Natural killer cell (primary cell): ENCODE measurements around the gene SP110. TPM values are rescaled to one million over a fixed set of nuclear protein-coding genes. Genes with fewer than 3 reads are reported as not detected.

Experiments used
- ATAC-seq, 3 donors: fragments of 150-1000 bp in 2 of 3; fragments of 200-7000 bp in 1 of 3; cut with Tn5 transposase; 1 replicate in 1 of 3; 2 replicates in 2 of 3; pipeline ENCODE4 v1.10.0; 2021; ENCODE audit warnings: mild to moderate bottlenecking in 2 of 3, moderate library complexity in 2 of 3
- DNase-seq, 2 donors: peaks; one replicate each; pipeline versions ENCODE4 v3.0.0 to v3.0.0-alpha.2; 2013 to 2021; ENCODE audit warnings: mixed read lengths in 1 of 2
- H3K27ac ChIP-seq: one replicate; pipeline ENCODE4 v1.5.1; 2013; ENCODE audit warnings: mild to moderate bottlenecking, low read length
- H3K27me3 ChIP-seq: one replicate; pipeline ENCODE4 v1.6.1; 2013; ENCODE audit warnings: low read length; ENCODE audit not compliant: control insufficient read depth, insufficient read depth
- H3K36me3 ChIP-seq: one replicate; pipeline ENCODE4 v1.6.1; 2013; ENCODE audit warnings: low read length; ENCODE audit not compliant: control insufficient read depth, insufficient read depth
- H3K4me1 ChIP-seq: one replicate; pipeline ENCODE4 v1.6.1; 2013; ENCODE audit warnings: low read length; ENCODE audit not compliant: control insufficient read depth, insufficient read depth
- H3K4me3 ChIP-seq: one replicate; pipeline ENCODE4 v1.5.1; 2013; ENCODE audit warnings: low read length
- H3K9me3 ChIP-seq: one replicate; pipeline ENCODE4 v1.6.1; 2013; ENCODE audit warnings: low read length; ENCODE audit not compliant: control insufficient read depth, insufficient read depth
- H3K27ac Mint-ChIP-seq, 2 donors: one replicate each; pipeline ENCODE4 v1.8.0; 2022; ENCODE audit warnings: mild to moderate bottlenecking in 2 of 2, mixed read lengths in 2 of 2, moderate library complexity in 1 of 2
- H3K27me3 Mint-ChIP-seq, 2 donors: one replicate each; pipeline ENCODE4 v1.8.0; 2022; ENCODE audit warnings: low read depth in 2 of 2, mixed read lengths in 2 of 2
- H3K36me3 Mint-ChIP-seq: one replicate; pipeline ENCODE4 v1.8.0; 2022; ENCODE audit warnings: mixed read lengths
- H3K4me1 Mint-ChIP-seq, 2 donors: one replicate each; pipeline ENCODE4 v1.8.0; 2022; ENCODE audit warnings: mixed read lengths in 2 of 2
- H3K4me3 Mint-ChIP-seq: one replicate; pipeline ENCODE4 v1.8.0; 2022; ENCODE audit warnings: mild to moderate bottlenecking, moderate library complexity, mixed read lengths
- H3K9me3 Mint-ChIP-seq, 2 donors: one replicate each; pipeline ENCODE4 v1.8.0; 2022; ENCODE audit warnings: mixed read lengths in 2 of 2
- CTCF ChIP-seq: fragments of 200-600 bp; IDR thresholded peaks from one replicate; pipeline ENCODE4 v1.8.0; 2022; ENCODE audit warnings: antibody characterized with exemption
- WGBS: methylation state at CpG from one replicate; pipeline ENCODE4 v1.1.7; 2013; ENCODE audit warnings: missing lambda C conversion rate; ENCODE audit not compliant: insufficient coverage; 5-methylcytosine and 5-hydroxymethylcytosine counted together
- intact Hi-C: fragments of 100-400 bp; cut with micrococcal nuclease; formaldehyde crosslinking; loops from one replicate; pipeline ENCODE4 v1.14.2; 2022
- total RNA-seq, 4 donors: library from RNA; stranded (reverse); fragments of 120-200 nt in 1 of 4; gene quantifications; one replicate each; pipeline versions ENCODE4 v1.2.3 to v1.2.4, GENCODE V29; 2013 to 2022

The SP110 gene
- total RNA-seq, 3 donors from 2014 or later (not counting 1 experiment from before 2014, with no cell fraction given), result 92.7 to 132 (median 97.9) TPM

GRCh38 chr2:230172852-230173251 is 46.9 kb downstream of the SP110 start:
- no peak for DNase-seq
- TF ChIP-seq CTCF, result no peak

GRCh38 chr2:230172156-230172555 is 47.6 kb downstream of the SP110 start:
- no peaks in the 10 kb centered on the region for H3K27me3 ChIP-seq
- Mint-ChIP-seq H3K9me3 (no peaks in the 10 kb centered on the region), H3K36me3 (peaks cover 15% of the 10 kb centered on the region), H3K27me3 (no peaks in the 10 kb centered on the region), H3K4me3 (no peak overlapping the region), H3K4me1 (peaks cover 0 to 8% of the 10 kb centered on the region in 2 donors), H3K27ac (no peak overlapping the region)
- no peak for DNase-seq
- TF ChIP-seq CTCF, result no peak
- H3K27ac ChIP-seq, result no peak overlapping the region
- 98% methylated on average over 4 of the region's 4 CpGs for WGBS
- H3K4me1 ChIP-seq, result peaks cover 6% of the 10 kb centered on the region
- H3K4me3 ChIP-seq, result no peak overlapping the region
- ATAC-seq, result no peak
- no peaks in the 10 kb centered on the region for H3K9me3 ChIP-seq
- intact Hi-C loops, result no loop called here
- H3K36me3 ChIP-seq, result peaks cover 78% of the 10 kb centered on the region

More at GRCh38 chr2:230172852-230173251, 46.9 kb downstream of the SP110 start:
- Histone ChIP-seq H3K27ac (no peak overlapping the region), H3K4me1 (peaks cover 6% of the 10 kb centered on the region), H3K9me3 (no peaks in the 10 kb centered on the region), H3K4me3 (no peak overlapping the region), H3K36me3 (peaks cover 79% of the 10 kb centered on the region), H3K27me3 (no peaks in the 10 kb centered on the region)
- Mint-ChIP-seq H3K4me1 (peaks cover 0 to 8% of the 10 kb centered on the region in 2 donors), H3K9me3 (no peaks in the 10 kb centered on the region), H3K4me3 (no peak overlapping the region), H3K27me3 (no peaks in the 10 kb centered on the region), H3K36me3 (peaks cover 22% of the 10 kb centered on the region), H3K27ac (no peak overlapping the region)
- 98% methylated on average over 11 of the region's 11 CpGs for WGBS
- intact Hi-C loops, result no loop called here
- ATAC-seq, result no peak

- Histone ChIP-seq H3K27me3 (no peaks in the 10 kb centered on the region), H3K4me3 (no peak overlapping the region), H3K36me3 (peaks cover 71% of the 10 kb centered on the region), H3K9me3 (no peaks in the 10 kb centered on the region), H3K4me1 (peaks cover 6% of the 10 kb centered on the region), H3K27ac (no peak overlapping the region)
- peak in 1 of 2 donors; percentile 43 for DNase-seq
- peak in 1 of 3 donors; percentile 38 for ATAC-seq
- Mint-ChIP-seq H3K27ac (peak overlapping the region; percentile 63 to 73), H3K4me1 (peaks cover 0 to 8% of the 10 kb centered on the region in 2 donors), H3K27me3 (no peaks in the 10 kb centered on the region), H3K9me3 (no peaks in the 10 kb centered on the region), H3K36me3 (peaks cover 8% of the 10 kb centered on the region), H3K4me3 (no peak overlapping the region)
- WGBS, result 31% methylated on average over 9 of the region's 9 CpGs
- intact Hi-C loops, result no loop called here
- no peak for TF ChIP-seq CTCF
Measured at GRCh38 chr2:230170532-230170931, 49.3 kb downstream of the SP110 start.

GRCh38 chr2:230166557-230167170 is 53.1 kb downstream of the SP110 start:
- Mint-ChIP-seq H3K4me3 (no peak overlapping the region), H3K9me3 (no peaks in the 10 kb centered on the region), H3K36me3 (peaks cover 12% of the 10 kb centered on the region), H3K27me3 (no peaks in the 10 kb centered on the region), H3K4me1 (peaks cover 7 to 18% of the 10 kb centered on the region in 2 donors), H3K27ac (no peak overlapping the region)
- Histone ChIP-seq H3K27ac (no peak overlapping the region), H3K4me3 (no peak overlapping the region), H3K27me3 (no peaks in the 10 kb centered on the region), H3K4me1 (peaks cover 6% of the 10 kb centered on the region), H3K36me3 (peaks cover 46% of the 10 kb centered on the region), H3K9me3 (no peaks in the 10 kb centered on the region)
- WGBS, result 83% methylated on average over 2 of the region's 2 CpGs
- DNase-seq (no peak), ATAC-seq (no peak)
- no peak for TF ChIP-seq CTCF
- intact Hi-C loops, result no loop called here
